Measurements from ENCODE around the gene NID1.
"Not testable (repeated sequence)": the region's sequence is repeated elsewhere in the genome, so short reads cannot be mapped to it uniquely, and the experiment has no call there.

Gene NID1

DNA sequence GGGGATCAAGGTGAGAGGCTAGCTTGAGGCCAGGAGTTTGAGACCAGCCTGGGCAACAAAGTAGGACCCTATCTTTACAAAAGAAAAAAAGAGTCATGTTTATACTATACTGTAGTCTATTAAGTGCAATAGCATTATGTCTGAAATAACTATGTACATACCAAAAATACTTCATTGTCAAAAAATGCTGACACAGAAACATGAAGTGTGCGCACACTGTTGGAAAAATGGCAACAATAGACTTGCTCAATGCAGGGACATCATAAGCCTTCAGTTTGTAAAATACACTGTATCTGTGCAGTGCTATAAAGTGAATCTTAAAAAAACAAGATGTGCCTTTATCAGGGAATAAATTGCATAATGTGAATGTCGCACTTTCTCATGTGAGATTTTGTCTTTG, 14.1 kb upstream of the NID1 start:
- no peaks in the 10 kb centered on the region for H3K27me3 ChIP-seq (ENCODE audit: insufficient read depth, low read length, poor library complexity)
- no peak for DNase-seq
- H3K36me3 ChIP-seq (ENCODE audit: insufficient read depth, low read length): no peaks in the 10 kb centered on the region
- no peak overlapping the region for H3K4me3 ChIP-seq (ENCODE audit: low read depth in 1 of 2, low read length in 2 of 2)
- H3K27ac ChIP-seq (ENCODE audit: low read length): no peak overlapping the region
- TF ChIP-seq, protein P1, sequence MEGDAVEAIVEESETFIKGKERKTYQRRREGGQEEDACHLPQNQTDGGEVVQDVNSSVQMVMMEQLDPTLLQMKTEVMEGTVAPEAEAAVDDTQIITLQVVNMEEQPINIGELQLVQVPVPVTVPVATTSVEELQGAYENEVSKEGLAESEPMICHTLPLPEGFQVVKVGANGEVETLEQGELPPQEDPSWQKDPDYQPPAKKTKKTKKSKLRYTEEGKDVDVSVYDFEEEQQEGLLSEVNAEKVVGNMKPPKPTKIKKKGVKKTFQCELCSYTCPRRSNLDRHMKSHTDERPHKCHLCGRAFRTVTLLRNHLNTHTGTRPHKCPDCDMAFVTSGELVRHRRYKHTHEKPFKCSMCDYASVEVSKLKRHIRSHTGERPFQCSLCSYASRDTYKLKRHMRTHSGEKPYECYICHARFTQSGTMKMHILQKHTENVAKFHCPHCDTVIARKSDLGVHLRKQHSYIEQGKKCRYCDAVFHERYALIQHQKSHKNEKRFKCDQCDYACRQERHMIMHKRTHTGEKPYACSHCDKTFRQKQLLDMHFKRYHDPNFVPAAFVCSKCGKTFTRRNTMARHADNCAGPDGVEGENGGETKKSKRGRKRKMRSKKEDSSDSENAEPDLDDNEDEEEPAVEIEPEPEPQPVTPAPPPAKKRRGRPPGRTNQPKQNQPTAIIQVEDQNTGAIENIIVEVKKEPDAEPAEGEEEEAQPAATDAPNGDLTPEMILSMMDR (IDR thresholded peaks at IDR 0.05; ENCODE audit: borderline replicate concordance, extremely low read depth, low read length, poor library complexity, severe bottlenecking): no peak
- TF ChIP-seq EZH2 (IDR thresholded peaks at IDR 0.05; ENCODE audit: borderline replicate concordance, low read depth, low read length, severe bottlenecking): no peak
- ATAC-seq (ENCODE audit: insufficient read depth, low read depth): no peak
- no peaks in the 10 kb centered on the region for H3K4me1 ChIP-seq (ENCODE audit: insufficient read depth, low read length)
- H3K9me3 ChIP-seq (ENCODE audit: insufficient read depth, low read length, severe bottlenecking): no peaks in the 10 kb centered on the region
- no peaks in the 10 kb centered on the region for H4K20me1 ChIP-seq (ENCODE audit: insufficient read depth, low read length)
- H3K79me2 ChIP-seq (ENCODE audit: insufficient read depth, low read length): no peaks in the 10 kb centered on the region
- no peak overlapping the region for H3K9ac ChIP-seq (ENCODE audit: low read depth, low read length)
- H3K4me2 ChIP-seq (ENCODE audit: insufficient read depth, low read length): no peak overlapping the region
- H2AFZ ChIP-seq (ENCODE audit: low read depth, low read length): no peak overlapping the region

DNA sequence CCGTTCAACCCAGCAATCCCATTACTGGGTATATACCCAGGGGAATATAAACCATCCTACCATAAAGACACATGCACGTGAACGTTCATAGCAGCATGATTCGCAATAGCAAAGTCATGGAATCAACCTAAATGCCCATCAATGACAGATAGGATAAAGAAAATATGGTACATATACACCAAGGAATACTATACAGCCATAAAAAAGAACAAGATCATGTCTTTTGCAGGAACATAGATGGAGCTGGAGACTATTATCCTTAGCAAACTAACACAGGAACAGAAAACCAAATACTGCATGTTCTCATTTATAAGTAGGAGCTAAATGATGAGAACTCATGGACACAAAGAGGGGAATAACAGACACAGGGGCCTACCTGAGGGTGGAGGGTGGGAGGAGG, 13.2 kb upstream of the NID1 start:
- not testable (repeated sequence) for H3K79me2 ChIP-seq (ENCODE audit: insufficient read depth, low read length); DNase-seq; H3K9me3 ChIP-seq (ENCODE audit: insufficient read depth, low read length, severe bottlenecking); H3K27me3 ChIP-seq (ENCODE audit: insufficient read depth, low read length, poor library complexity); H3K4me3 ChIP-seq (ENCODE audit: low read depth in 1 of 2, low read length in 2 of 2); H3K27ac ChIP-seq (ENCODE audit: low read length); H4K20me1 ChIP-seq (ENCODE audit: insufficient read depth, low read length); H3K36me3 ChIP-seq (ENCODE audit: insufficient read depth, low read length); H3K9ac ChIP-seq (ENCODE audit: low read depth, low read length); H3K4me1 ChIP-seq (ENCODE audit: insufficient read depth, low read length); ATAC-seq (ENCODE audit: insufficient read depth, low read depth); H3K4me2 ChIP-seq (ENCODE audit: insufficient read depth, low read length); H2AFZ ChIP-seq (ENCODE audit: low read depth, low read length)

DNA sequence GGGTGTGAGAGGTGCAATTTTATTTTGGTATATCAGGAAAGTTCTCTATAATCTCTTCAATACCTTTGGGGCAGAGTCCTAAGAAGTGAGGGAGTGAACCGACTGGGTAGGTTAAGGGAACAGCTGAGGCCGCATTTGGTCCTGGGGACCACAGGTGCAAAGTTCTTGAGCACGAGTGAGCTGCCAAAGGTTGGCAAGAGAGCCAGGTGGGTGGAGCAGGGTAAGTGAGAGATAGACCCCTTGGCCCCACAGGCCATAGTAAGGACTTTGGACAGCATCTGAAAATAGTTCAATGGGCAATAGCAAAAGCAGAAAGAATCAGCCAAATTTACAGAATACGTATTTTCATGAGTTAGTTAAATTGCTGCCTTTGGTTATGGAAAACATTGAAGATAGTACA, 11.0 kb upstream of the NID1 start:
- TF ChIP-seq EZH2 (IDR thresholded peaks at IDR 0.05; ENCODE audit: borderline replicate concordance, low read depth, low read length, severe bottlenecking): no peak
- TF ChIP-seq, protein P1 (IDR thresholded peaks at IDR 0.05; ENCODE audit: borderline replicate concordance, extremely low read depth, low read length, poor library complexity, severe bottlenecking): no peak
- ATAC-seq (ENCODE audit: insufficient read depth, low read depth) (no peak), DNase-seq (no peak)
- Histone ChIP-seq H2AFZ (ENCODE audit: low read depth, low read length) (no peak overlapping the region), H3K4me3 (ENCODE audit: low read depth in 1 of 2, low read length in 2 of 2) (no peak overlapping the region), H3K4me2 (ENCODE audit: insufficient read depth, low read length) (no peak overlapping the region), H3K36me3 (ENCODE audit: insufficient read depth, low read length) (no peaks in the 10 kb centered on the region), H3K9ac (ENCODE audit: low read depth, low read length) (no peak overlapping the region), H4K20me1 (ENCODE audit: insufficient read depth, low read length) (no peaks in the 10 kb centered on the region), H3K79me2 (ENCODE audit: insufficient read depth, low read length) (no peaks in the 10 kb centered on the region), H3K9me3 (ENCODE audit: insufficient read depth, low read length, severe bottlenecking) (no peaks in the 10 kb centered on the region), H3K27me3 (ENCODE audit: insufficient read depth, low read length, poor library complexity) (no peaks in the 10 kb centered on the region), H3K4me1 (ENCODE audit: insufficient read depth, low read length) (no peaks in the 10 kb centered on the region), H3K27ac (ENCODE audit: low read length) (no peak overlapping the region)

DNA sequence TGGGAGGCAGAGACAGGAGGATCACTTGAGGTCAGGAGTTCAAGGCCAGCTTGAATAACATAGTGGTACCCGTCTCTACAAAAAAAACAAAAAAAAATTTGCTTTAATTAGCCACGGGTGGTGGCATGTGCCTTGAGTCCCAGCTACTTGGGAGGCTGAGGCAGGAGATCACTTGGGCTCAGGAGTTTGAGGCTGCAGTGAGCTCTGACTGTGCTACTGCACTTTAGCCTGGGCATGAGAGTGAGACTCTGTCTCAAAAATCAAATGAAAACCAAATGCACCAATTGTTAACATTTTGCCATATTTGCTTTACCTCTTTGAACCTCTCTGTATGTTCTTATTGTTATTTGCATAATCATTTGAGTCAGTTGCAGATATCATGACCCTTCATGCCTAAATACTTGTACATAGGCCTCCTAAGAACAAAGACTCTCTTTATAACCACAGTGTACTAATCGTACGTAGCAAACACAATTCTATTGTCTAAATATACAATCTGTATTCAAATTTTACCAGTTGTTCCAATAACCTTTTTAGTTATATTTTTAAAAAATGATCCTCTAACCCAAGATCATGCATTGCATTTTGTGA, 8.5 kb upstream of the NID1 start:
- DNase-seq: no peak
- Histone ChIP-seq H3K9ac (ENCODE audit: low read depth, low read length) (no peak overlapping the region), H3K4me2 (ENCODE audit: insufficient read depth, low read length) (no peak overlapping the region)

More for the DNA sequence above, 8.5 kb upstream of the NID1 start:
- H3K79me2 ChIP-seq (ENCODE audit: insufficient read depth, low read length): no peaks in the 10 kb centered on the region
- no peak overlapping the region for H2AFZ ChIP-seq (ENCODE audit: low read depth, low read length)
- no peaks in the 10 kb centered on the region for H4K20me1 ChIP-seq (ENCODE audit: insufficient read depth, low read length)
- TF ChIP-seq, protein P1 (IDR thresholded peaks at IDR 0.05; ENCODE audit: borderline replicate concordance, extremely low read depth, low read length, poor library complexity, severe bottlenecking): no peak
- TF ChIP-seq EZH2 (IDR thresholded peaks at IDR 0.05; ENCODE audit: borderline replicate concordance, low read depth, low read length, severe bottlenecking): no peak
- H3K27me3 ChIP-seq (ENCODE audit: insufficient read depth, low read length, poor library complexity): no peaks in the 10 kb centered on the region
- H3K36me3 ChIP-seq (ENCODE audit: insufficient read depth, low read length): no peaks in the 10 kb centered on the region
- ATAC-seq (ENCODE audit: insufficient read depth, low read depth): no peak
- no peaks in the 10 kb centered on the region for H3K9me3 ChIP-seq (ENCODE audit: insufficient read depth, low read length, severe bottlenecking)
- H3K4me1 ChIP-seq (ENCODE audit: insufficient read depth, low read length): no peaks in the 10 kb centered on the region
- no peak overlapping the region for H3K27ac ChIP-seq (ENCODE audit: low read length)
- H3K4me3 ChIP-seq (ENCODE audit: low read depth in 1 of 2, low read length in 2 of 2): no peak overlapping the region
